GM12873 (cell line): ENCODE data around the gene ADCY5.

Experiments used
- TF ChIP-seq, protein P1 (sequence below): IDR thresholded peaks from 2 replicates; pipeline ENCODE4 v1.5.1; 2012; ENCODE audit warnings: low read depth, mild to moderate bottlenecking, moderate library complexity, low read length, control low read depth; ENCODE audit not compliant: insufficient read depth; ENCODE audit errors: missing control alignments

The ADCY5 gene

DNA sequence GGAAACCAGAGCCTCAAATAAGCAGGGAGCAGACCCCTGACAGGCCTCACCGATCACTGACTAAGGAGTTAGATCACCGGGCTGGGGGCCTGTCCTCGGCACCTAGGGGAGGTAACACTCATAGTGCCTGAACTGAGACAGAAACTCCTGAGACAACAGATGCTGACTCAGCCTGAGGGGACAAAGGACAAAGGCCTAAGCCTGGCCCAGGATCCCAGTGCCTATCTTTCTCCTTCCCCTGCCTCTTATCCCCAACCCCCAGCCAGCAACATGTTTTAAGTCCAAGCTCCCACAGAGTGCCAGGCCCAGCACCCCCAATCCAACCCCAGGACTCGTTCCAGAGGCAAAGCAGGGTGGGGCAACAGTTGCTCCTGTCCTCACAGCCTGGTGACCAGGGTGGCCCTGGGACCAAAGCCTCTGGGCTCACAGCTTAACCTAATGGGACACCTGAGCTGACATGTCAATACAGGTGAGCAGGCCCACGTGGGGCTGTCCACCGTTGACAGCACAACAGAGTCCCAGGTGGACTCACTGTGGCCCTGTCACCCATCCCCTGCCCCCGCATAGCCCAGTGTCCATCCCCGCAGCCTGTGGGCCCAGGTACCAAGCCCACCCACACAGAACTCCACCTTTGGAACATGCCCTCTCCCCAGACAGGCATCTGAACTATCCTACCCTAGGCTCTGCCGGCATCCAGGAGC, 37.4 kb downstream of the ADCY5 start:
- TF ChIP-seq, protein P1, sequence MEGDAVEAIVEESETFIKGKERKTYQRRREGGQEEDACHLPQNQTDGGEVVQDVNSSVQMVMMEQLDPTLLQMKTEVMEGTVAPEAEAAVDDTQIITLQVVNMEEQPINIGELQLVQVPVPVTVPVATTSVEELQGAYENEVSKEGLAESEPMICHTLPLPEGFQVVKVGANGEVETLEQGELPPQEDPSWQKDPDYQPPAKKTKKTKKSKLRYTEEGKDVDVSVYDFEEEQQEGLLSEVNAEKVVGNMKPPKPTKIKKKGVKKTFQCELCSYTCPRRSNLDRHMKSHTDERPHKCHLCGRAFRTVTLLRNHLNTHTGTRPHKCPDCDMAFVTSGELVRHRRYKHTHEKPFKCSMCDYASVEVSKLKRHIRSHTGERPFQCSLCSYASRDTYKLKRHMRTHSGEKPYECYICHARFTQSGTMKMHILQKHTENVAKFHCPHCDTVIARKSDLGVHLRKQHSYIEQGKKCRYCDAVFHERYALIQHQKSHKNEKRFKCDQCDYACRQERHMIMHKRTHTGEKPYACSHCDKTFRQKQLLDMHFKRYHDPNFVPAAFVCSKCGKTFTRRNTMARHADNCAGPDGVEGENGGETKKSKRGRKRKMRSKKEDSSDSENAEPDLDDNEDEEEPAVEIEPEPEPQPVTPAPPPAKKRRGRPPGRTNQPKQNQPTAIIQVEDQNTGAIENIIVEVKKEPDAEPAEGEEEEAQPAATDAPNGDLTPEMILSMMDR = no peak

DNA sequence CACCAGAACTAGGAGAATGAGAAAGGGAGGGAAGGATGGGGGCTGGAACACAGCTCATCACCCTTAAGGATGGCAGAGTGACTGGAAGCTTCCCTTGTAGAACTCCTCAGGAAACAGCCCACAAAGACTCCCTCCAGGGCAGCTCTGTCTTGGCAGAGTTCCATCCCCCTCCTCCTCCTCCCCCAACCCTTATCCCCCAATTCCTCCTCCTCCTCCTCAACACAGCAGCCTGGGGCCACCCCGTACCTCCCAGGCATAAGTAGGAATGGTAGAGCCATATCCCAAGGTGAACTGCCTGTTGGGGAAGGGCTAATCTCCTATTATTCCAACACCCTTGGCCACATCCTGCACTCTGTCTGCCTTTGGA, 38.8 kb downstream of the ADCY5 start:
- TF ChIP-seq, protein P1 = no peak

DNA sequence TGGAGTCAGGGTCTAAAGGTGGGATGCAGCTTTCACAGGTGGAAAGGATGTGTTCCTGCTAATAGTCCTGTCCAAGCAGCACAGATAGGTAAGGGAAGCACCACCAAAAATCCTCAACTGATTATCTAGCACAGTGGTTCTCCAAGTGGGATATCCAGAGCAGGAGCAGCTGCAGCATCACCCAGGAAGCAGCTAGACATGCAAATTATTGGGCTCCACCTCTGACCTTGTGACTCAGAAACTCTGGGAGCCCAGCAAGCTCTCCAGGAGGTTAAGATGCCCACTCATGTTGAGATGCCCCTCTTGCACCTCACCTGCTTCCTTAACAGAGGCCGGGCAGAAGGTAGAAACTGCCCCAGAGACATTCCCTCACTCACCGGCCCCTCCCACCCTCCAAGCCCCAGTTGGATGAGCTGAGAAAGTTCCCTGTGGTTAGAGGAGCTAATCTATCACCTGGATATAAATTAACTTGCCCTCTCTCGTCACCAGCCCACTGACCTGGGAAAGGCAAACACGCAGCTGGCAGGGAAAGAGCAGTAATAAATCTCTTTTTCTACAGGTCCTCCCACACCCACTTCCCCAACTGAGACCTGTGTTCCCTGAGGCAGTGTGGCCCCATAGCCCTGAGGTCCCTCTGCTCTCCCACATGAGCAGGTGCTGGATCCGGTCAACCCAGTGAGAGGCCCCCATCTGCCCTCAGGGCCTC, 39.3 kb downstream of the ADCY5 start:
- TF ChIP-seq, protein P1 = no peak

DNA sequence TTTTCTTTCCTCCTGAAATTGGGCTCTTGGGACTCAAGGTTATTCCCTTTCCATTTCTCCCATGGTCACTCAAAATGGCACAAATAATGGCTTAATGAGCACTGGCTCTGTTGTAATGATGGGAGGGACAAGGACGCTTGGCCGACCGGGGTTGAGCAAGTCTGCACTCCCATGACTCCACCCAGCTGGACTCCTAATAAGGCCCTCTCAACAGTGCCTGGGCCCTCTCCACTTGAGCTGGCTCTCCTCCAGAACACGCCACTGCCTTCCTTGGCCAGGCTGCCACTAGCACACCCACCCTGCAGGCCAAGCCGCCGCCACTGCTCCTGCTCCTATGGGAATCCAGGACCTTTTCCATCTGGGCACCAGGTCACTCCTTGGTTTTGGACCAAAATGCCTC, 42.3 kb downstream of the ADCY5 start:
- TF ChIP-seq, protein P1 = no peak

DNA sequence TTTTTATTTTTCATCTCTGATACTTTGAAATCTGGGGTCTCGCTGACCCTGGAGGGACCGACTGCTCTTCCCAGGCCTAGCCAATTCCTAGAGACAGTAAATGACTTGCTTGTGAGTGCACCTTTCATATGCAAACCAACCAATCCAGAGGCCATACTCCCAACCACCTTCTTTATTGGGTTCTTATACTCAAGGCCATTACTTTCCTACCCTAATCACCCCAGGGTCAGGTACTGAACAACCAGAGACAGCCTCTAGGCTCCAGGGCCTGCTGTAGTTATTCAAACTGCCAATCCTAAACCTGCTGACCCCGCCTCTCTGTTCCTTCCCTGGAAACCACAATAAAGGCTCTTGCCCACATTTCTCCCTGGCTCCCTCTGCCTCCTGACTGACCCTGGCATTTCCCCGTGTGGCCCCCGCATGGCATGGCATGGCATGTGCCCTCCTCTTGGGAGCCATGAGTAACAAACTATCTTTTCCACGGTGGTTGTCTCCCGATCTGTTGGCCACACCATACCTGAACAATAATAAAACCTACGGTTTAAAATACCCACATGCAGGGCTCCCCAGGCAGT, 42.9 kb downstream of the ADCY5 start:
- TF ChIP-seq, protein P1 = no peak

DNA sequence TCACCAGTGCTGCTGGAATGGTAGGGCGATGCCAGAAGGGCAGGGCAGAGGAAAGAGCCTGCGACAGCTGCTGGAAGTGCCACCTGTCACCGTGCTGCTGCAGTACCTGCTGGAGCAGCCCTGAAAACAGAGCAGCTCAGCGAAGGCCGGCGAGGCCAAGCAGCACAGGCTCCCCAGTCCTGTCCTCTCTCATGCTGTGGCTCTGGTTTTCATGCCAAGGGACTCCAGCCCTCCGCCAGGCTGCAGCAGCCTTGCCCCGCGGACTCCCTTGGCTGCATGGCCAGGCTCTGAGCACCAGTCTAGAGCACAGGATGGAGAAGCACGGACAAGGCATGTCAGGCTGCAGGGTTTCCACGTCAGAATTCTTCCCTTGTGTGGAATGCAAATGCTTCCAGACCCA, 43.9 kb downstream of the ADCY5 start:
- TF ChIP-seq, protein P1 = no peak

DNA sequence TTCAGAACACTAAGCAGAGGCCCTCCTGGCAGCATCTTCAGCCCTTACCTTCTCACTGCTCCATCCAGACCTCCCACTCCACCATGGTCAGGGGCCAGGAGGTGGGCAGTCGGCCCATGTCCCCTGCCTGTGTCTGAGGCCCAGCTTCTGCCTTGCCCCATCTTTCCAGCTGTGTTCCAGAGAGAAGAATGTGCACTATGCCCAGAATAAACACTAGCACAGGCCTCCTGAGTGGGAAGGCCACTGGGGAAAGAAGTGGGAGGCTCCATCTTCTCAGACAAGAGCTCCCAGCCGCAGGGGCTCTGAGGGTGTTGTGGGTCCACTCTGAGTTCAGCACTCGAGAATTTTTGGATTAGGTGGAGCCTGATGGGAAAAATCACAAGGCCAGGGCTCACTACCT, 44.5 kb downstream of the ADCY5 start:
- TF ChIP-seq, protein P1 = no peak
